Vagina (tissue), 2 donors: Measurements from ENCODE around the gene MGAT3. TPM values are rescaled to one million over a fixed set of nuclear protein-coding genes. Genes with fewer than 3 reads are reported as not detected.
"Not testable (repeated sequence)": the region's sequence is repeated elsewhere in the genome, so short reads cannot be mapped to it uniquely, and the experiment has no call there.

ENCODE experiments used
- DNase-seq, 2 donors: peaks; one replicate each; pipeline ENCODE4 v3.0.0-alpha.2; 2017; ENCODE audit errors: extremely low spot score in 2 of 2
- H3K27ac ChIP-seq: fragments of 200-600 bp; sonication (generic); one replicate; pipeline ENCODE4 v1.5.1; 2019
- H3K27me3 ChIP-seq: fragments of 200-600 bp; sonication (generic); one replicate; pipeline ENCODE4 v1.5.1; 2019
- H3K36me3 ChIP-seq, 2 donors: fragments of 200-600 bp; sonication (generic); one replicate each; pipeline ENCODE4 v1.5.1; 2017 to 2019
- H3K4me1 ChIP-seq: fragments of 200-600 bp; sonication (generic); one replicate; pipeline ENCODE4 v1.5.1; 2019
- H3K4me3 ChIP-seq, 2 donors: fragments of 200-600 bp; sonication (generic); 1 replicate in 1 of 2; 2 replicates in 1 of 2; pipeline ENCODE4 v1.5.1; 2016 to 2019
- H3K9me3 ChIP-seq: fragments of 200-600 bp; sonication (generic); one replicate; pipeline ENCODE4 v1.5.1; 2019
- POLR2A ChIP-seq, 2 donors: fragments of 450-650 bp; IDR thresholded peaks; one replicate each; pipeline ENCODE4 v1.6.1; 2017; ENCODE audit warnings: antibody characterized with exemption in 2 of 2, mild to moderate bottlenecking in 2 of 2, moderate library complexity in 2 of 2
- POLR2AphosphoS5 ChIP-seq, 2 donors: sonication (generic); formaldehyde crosslinking; IDR thresholded peaks; one replicate each; pipeline ENCODE4 v1.9.0; 2017; ENCODE audit warnings: antibody characterized with exemption in 2 of 2, mild to moderate bottlenecking in 2 of 2, low read depth in 1 of 2; ENCODE audit not compliant: insufficient read depth in 1 of 2
- intact Hi-C: fragments of 100-400 bp; cut with DNase I; formaldehyde crosslinking; loops from one replicate; pipeline ENCODE4 v1.15.1; 2023
- total RNA-seq: library from RNA; depleted of rRNA; stranded (reverse); fragments of >200 nt; gene quantifications from one replicate; pipeline ENCODE4 v1.2.3, GENCODE V29; 2016
- TF ChIP-seq, protein P1 (sequence below), 3 experiments: fragments of 450-650 bp in 2 of 3; fragments of 200-600 bp in 1 of 3; sonication (generic) in 1 of 3; IDR thresholded peaks; one replicate each; pipeline ENCODE4 v1.5.1; 2017 to 2019; ENCODE audit warnings: antibody characterized with exemption in 3 of 3, mild to moderate bottlenecking in 2 of 3, moderate library complexity in 2 of 3

The MGAT3 gene
- total RNA-seq, 1 donor from 2014 or later = 0.98 TPM

DNA sequence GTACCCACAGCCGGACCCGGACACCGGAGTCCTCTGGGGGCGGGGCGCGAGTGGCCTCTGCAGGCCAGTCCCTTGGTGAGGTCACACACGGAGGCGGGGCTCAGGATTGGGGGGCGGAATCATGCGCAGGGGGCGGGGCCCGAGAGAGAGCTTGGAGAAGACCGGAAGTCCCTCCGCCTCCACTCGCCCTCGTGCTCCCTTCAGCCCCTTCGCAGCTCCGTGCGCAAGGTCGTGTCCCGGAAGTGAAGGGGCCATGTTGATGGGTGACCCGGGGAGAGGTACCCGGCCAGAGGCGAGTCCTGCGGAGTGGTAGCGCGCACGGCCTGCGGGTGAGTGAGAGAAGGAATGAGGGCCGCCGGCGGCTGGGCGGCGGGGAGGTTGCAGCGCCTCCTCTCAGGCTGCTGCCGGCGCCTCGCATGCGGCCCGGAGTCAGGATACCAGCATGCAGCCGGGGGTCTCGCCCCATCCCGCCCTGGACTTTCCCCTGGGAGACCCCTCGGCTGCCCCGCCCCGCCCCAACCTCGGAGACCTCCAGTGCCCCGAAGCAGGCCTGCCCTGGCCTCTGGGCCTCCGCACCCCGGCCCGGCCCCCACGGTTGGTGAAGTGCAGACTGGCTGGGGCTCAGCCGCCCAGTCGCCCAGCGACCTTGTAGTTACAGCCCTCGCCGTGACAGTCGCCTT, 45.4 kb downstream of the MGAT3 start, which contains the start of gene MIEF1:
Gene MIEF1, plus strand, starts transcription at position 182 of the 680 bp plus-strand sequence. CDS start 9,005 bp downstream, outside the sequence.
- H3K36me3 ChIP-seq = peaks cover 0 to 28% of the 10 kb centered on the region in 2 donors
- peak within 1 kb of the TSS; percentile 83 for H3K27ac ChIP-seq
- intact Hi-C loops = no loop called here
- H3K4me1 ChIP-seq = peaks cover 33% of the 10 kb centered on the region
- TF ChIP-seq, protein P1, sequence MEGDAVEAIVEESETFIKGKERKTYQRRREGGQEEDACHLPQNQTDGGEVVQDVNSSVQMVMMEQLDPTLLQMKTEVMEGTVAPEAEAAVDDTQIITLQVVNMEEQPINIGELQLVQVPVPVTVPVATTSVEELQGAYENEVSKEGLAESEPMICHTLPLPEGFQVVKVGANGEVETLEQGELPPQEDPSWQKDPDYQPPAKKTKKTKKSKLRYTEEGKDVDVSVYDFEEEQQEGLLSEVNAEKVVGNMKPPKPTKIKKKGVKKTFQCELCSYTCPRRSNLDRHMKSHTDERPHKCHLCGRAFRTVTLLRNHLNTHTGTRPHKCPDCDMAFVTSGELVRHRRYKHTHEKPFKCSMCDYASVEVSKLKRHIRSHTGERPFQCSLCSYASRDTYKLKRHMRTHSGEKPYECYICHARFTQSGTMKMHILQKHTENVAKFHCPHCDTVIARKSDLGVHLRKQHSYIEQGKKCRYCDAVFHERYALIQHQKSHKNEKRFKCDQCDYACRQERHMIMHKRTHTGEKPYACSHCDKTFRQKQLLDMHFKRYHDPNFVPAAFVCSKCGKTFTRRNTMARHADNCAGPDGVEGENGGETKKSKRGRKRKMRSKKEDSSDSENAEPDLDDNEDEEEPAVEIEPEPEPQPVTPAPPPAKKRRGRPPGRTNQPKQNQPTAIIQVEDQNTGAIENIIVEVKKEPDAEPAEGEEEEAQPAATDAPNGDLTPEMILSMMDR (IDR thresholded peaks at IDR 0.05) = no peak
- TF ChIP-seq POLR2AphosphoS5 (IDR thresholded peaks at IDR 0.05; ENCODE audit: insufficient read depth in 1 of 2, low read depth in 1 of 2) = peak; percentile 85 to 95
- TF ChIP-seq POLR2A (IDR thresholded peaks at IDR 0.05) = peak in 1 of 2 donors; percentile 16
- peak in 1 of 2 donors; percentile 98 for DNase-seq
- no peaks in the 10 kb centered on the region for H3K9me3 ChIP-seq
- peak within 1 kb of the TSS; percentile 57 to 73 for H3K4me3 ChIP-seq
- H3K27me3 ChIP-seq = no peaks in the 10 kb centered on the region

DNA sequence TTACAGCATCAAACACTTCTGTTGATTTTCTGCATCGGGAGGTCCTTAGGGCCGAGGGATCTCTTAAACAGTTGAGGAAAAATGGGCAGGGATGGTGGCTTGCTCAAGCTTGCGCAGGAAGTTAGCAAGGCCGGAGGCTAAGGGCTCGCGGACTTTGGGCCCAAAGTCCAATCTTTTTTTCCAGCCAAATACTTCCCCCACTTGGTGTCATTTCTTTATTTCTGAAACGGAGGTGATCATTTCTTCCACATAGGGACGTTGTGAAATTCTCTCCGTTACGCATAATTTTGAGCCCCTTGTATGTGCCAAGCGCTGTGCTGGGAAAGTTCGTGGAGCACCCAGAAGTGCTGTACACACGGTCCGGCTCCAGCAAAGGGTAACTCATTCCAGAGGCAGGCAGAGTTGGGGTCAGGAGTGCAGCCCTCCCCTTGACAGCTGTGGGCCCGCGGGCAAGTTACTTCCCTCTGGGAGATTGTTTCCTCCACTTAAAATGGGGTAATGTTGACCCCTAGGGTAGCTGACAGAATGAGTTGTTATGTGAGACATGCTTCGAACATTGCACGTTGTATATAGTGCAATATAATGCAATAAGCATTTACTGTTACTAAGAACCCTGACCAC, 46.1 kb downstream of the MGAT3 start:
- peak overlapping the region; percentile 83 for H3K27ac ChIP-seq
- intact Hi-C loops = no loop called here
- no peak for DNase-seq
- peak overlapping the region; percentile 57 to 73 for H3K4me3 ChIP-seq
- H3K9me3 ChIP-seq = no peaks in the 10 kb centered on the region
- H3K4me1 ChIP-seq = peaks cover 33% of the 10 kb centered on the region
- peaks cover 0 to 28% of the 10 kb centered on the region in 2 donors for H3K36me3 ChIP-seq
- TF ChIP-seq, protein P1 (IDR thresholded peaks at IDR 0.05) = no peak
- no peak for TF ChIP-seq POLR2AphosphoS5 (IDR thresholded peaks at IDR 0.05; ENCODE audit: insufficient read depth in 1 of 2, low read depth in 1 of 2)
- H3K27me3 ChIP-seq = no peaks in the 10 kb centered on the region

DNA sequence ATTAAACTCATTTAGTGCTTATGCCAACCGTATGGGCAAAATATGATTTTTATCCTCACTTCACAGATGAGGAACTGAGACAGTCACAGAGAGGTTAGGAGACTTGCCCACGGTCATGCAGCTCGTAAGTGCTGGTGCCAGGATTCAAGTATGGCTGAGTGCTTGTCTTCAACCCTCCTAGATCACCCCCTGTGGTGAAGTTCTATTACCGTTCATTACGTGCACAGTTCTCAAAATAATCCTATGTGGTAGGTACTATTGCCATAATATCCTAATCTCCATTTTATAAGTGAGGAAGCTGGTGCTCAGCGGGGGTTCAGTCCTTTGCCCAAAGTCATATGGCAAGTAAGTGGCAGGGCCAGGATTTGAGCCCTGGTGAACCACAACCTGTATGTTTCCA, 46.8 kb downstream of the MGAT3 start:
- H3K27me3 ChIP-seq = no peaks in the 10 kb centered on the region
- H3K36me3 ChIP-seq = peaks cover 0 to 35% of the 10 kb centered on the region in 2 donors
- TF ChIP-seq POLR2AphosphoS5 (IDR thresholded peaks at IDR 0.05; ENCODE audit: insufficient read depth in 1 of 2, low read depth in 1 of 2) = no peak
- TF ChIP-seq, protein P1 (IDR thresholded peaks at IDR 0.05) = no peak
- TF ChIP-seq POLR2A (IDR thresholded peaks at IDR 0.05) = no peak
- H3K4me1 ChIP-seq = peaks cover 33% of the 10 kb centered on the region
- H3K9me3 ChIP-seq = no peaks in the 10 kb centered on the region
- DNase-seq = no peak
- H3K27ac ChIP-seq = no peak overlapping the region
- intact Hi-C loops = no loop called here
- H3K4me3 ChIP-seq = peak overlapping the region; percentile 57 to 73

DNA sequence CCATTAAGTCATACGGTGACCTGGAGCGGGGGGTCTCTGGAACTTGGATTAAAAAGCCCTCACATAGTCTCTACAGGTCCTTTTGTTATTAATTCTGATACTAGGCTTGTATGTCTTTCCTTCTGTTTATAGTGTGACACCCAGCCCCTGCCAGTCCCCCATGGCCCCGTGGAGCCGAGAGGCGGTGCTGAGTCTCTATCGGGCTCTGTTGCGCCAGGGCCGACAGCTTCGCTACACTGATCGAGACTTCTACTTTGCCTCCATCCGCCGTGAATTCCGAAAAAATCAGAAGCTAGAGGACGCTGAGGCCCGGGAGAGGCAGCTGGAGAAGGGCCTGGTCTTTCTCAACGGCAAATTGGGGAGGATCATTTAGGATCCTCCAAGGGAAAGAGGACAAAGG, 47.3 kb downstream of the MGAT3 start:
- Histone ChIP-seq H3K4me1 (peaks cover 33% of the 10 kb centered on the region), H3K9me3 (no peaks in the 10 kb centered on the region), H3K27me3 (no peaks in the 10 kb centered on the region), H3K36me3 (peaks cover 0 to 39% of the 10 kb centered on the region in 2 donors), H3K27ac (no peak overlapping the region), H3K4me3 (no peak overlapping the region)
- intact Hi-C loops = no loop called here
- no peak for TF ChIP-seq POLR2A (IDR thresholded peaks at IDR 0.05)
- no peak for TF ChIP-seq POLR2AphosphoS5 (IDR thresholded peaks at IDR 0.05; ENCODE audit: insufficient read depth in 1 of 2, low read depth in 1 of 2)
- TF ChIP-seq, protein P1 (IDR thresholded peaks at IDR 0.05) = no peak
- no peak for DNase-seq

DNA sequence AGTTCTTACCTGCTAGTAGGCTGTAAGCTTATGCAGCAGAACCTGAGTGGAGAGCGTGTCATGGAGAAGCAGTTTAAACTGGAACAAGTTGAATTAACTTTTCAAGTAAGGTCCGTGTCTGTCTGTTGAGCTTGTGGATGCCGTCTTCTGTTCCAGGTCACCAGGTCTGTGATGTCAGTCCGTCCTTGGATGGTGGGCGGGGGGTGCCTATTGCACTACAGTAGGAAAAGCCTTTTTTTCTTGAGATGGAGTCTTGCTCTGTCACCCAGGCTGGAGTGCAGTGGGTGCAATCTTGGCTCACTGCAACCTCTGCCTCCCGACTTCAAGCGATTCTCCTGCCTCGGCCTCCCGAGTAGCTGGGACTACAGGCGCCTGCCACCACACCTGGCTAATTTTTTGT, 50.2 kb downstream of the MGAT3 start:
- H3K9me3 ChIP-seq, DNase-seq, H3K27ac ChIP-seq, H3K4me3 ChIP-seq, H3K27me3 ChIP-seq, intact Hi-C loops: not testable (repeated sequence)
- Histone ChIP-seq H3K4me1 (peaks cover 22% of the 10 kb centered on the region), H3K36me3 (peaks cover 0 to 56% of the 10 kb centered on the region in 2 donors)
